ENCODE results near the gene CCDC40. TPM values are rescaled to one million over a fixed set of nuclear protein-coding genes. Genes with fewer than 3 reads are reported as not detected.

Gene CCDC40
- total RNA-seq, 2 donors from 2014 or later = 1.2 to 3.6 TPM

GRCh38 chr17:80116921-80117380 lies 80.5 kb downstream of the CCDC40 start:
- no peak for DNase-seq
- H3K27me3 ChIP-seq = no peaks in the 10 kb centered on the region
- no peak for TF ChIP-seq CTCF (IDR thresholded peaks at IDR 0.05)
- H3K36me3 ChIP-seq = no peaks in the 10 kb centered on the region
- H3K4me3 ChIP-seq = no peak overlapping the region
- intact Hi-C loops (cut with DNase I) = no loop called here
- H3K9me3 ChIP-seq = no peaks in the 10 kb centered on the region
- no peak overlapping the region for H3K27ac ChIP-seq
- no peak overlapping the region for H3K9ac ChIP-seq (ENCODE audit: low read depth in 2 of 2, low read length in 2 of 2)
- H3K4me1 ChIP-seq = no peaks in the 10 kb centered on the region

GRCh38 chr17:80117491-80118401 lies 81.3 kb downstream of the CCDC40 start:
- Histone ChIP-seq H3K27me3 (no peaks in the 10 kb centered on the region), H3K9ac (ENCODE audit: low read depth in 2 of 2, low read length in 2 of 2) (no peak overlapping the region), H3K27ac (no peak overlapping the region), H3K4me1 (no peaks in the 10 kb centered on the region), H3K4me3 (no peak overlapping the region), H3K9me3 (no peaks in the 10 kb centered on the region), H3K36me3 (no peaks in the 10 kb centered on the region)
- DNase-seq = no peak
- TF ChIP-seq CTCF (IDR thresholded peaks at IDR 0.05) = no peak
- intact Hi-C loops (cut with DNase I) = no loop called here

- DNase-seq = no peak
Measured at GRCh38 chr17:80118601-80119270, 82.3 kb downstream of the CCDC40 start.

GRCh38 chr17:80119271-80119791 lies 82.9 kb downstream of the CCDC40 start:
- Histone ChIP-seq H3K27ac (no peak overlapping the region), H3K4me1 (no peaks in the 10 kb centered on the region), H3K27me3 (no peaks in the 10 kb centered on the region), H3K9me3 (no peaks in the 10 kb centered on the region), H3K36me3 (no peaks in the 10 kb centered on the region), H3K9ac (ENCODE audit: low read depth in 2 of 2, low read length in 2 of 2) (no peak overlapping the region), H3K4me3 (no peak overlapping the region)
- intact Hi-C loops (cut with DNase I) = no loop called here
- DNase-seq = no peak
- TF ChIP-seq CTCF (IDR thresholded peaks at IDR 0.05) = no peak

More at GRCh38 chr17:80118601-80119270, 82.3 kb downstream of the CCDC40 start:
- Histone ChIP-seq H3K4me3 (no peak overlapping the region), H3K27me3 (no peaks in the 10 kb centered on the region), H3K27ac (no peak overlapping the region), H3K9me3 (no peaks in the 10 kb centered on the region), H3K9ac (ENCODE audit: low read depth in 2 of 2, low read length in 2 of 2) (no peak overlapping the region), H3K36me3 (no peaks in the 10 kb centered on the region), H3K4me1 (no peaks in the 10 kb centered on the region)
- no peak for TF ChIP-seq CTCF (IDR thresholded peaks at IDR 0.05)
- intact Hi-C loops (cut with DNase I) = no loop called here

GRCh38 chr17:80119839-80120238 lies 83.4 kb downstream of the CCDC40 start:
- Histone ChIP-seq H3K36me3 (no peaks in the 10 kb centered on the region), H3K9me3 (no peaks in the 10 kb centered on the region), H3K9ac (ENCODE audit: low read depth in 2 of 2, low read length in 2 of 2) (no peak overlapping the region), H3K27ac (no peak overlapping the region), H3K4me1 (no peaks in the 10 kb centered on the region), H3K27me3 (no peaks in the 10 kb centered on the region), H3K4me3 (no peak overlapping the region)
- intact Hi-C loops (cut with DNase I) = no loop called here
- DNase-seq = no peak
- TF ChIP-seq CTCF (IDR thresholded peaks at IDR 0.05) = no peak
